GM21526 (cell line): ENCODE results near the gene FHDC1.
"Not testable (repeated sequence)": the region's sequence is repeated elsewhere in the genome, so short reads cannot be mapped to it uniquely, and the experiment has no call there.

Experiments
- ATAC-seq: cut with Tn5 transposase; IDR thresholded peaks from one replicate; pipeline ENCODE4 v1.9.1; 2021; ENCODE audit warnings: moderate library complexity; ENCODE audit not compliant: unreplicated experiment, low FRiP score

Gene FHDC1

GRCh38 chr4:152935631-152936445 lies at the start of gene FHDC1:
FHDC1 (plus strand) TSS chr4:152936323; CDS start chr4:152943058, 6,735 bp downstream.
- no peak for ATAC-seq

GRCh38 chr4:152887981-152888380 lies 48.1 kb upstream of the FHDC1 start:
- no peak for ATAC-seq

- ATAC-seq = no peak
Observed at GRCh38 chr4:152892974-152893373, 43.1 kb upstream of the FHDC1 start.

- no peak for ATAC-seq
Observed at GRCh38 chr4:152894673-152895072, 41.5 kb upstream of the FHDC1 start.

GRCh38 chr4:152896811-152897210 lies 39.3 kb upstream of the FHDC1 start:
- no peak for ATAC-seq

GRCh38 chr4:152898133-152898532 lies 38.0 kb upstream of the FHDC1 start:
- ATAC-seq = not testable (repeated sequence)

- ATAC-seq = no peak
Observed at GRCh38 chr4:152898606-152899005, 37.5 kb upstream of the FHDC1 start.

- ATAC-seq = no peak
Observed at GRCh38 chr4:152900395-152900794, 35.7 kb upstream of the FHDC1 start.

- no peak for ATAC-seq
Observed at GRCh38 chr4:152901205-152901604, 34.9 kb upstream of the FHDC1 start.

GRCh38 chr4:152903658-152904057 lies 32.5 kb upstream of the FHDC1 start:
- ATAC-seq = no peak

GRCh38 chr4:152909901-152910300 lies 26.2 kb upstream of the FHDC1 start:
- ATAC-seq = no peak

GRCh38 chr4:152910521-152910920 lies 25.6 kb upstream of the FHDC1 start:
- ATAC-seq = no peak

GRCh38 chr4:152917543-152918395 lies 18.4 kb upstream of the FHDC1 start:
- ATAC-seq = no peak

GRCh38 chr4:152919826-152920225 lies 16.3 kb upstream of the FHDC1 start:
- no peak for ATAC-seq

- no peak for ATAC-seq
Observed at GRCh38 chr4:152920768-152921167, 15.4 kb upstream of the FHDC1 start.

- ATAC-seq = no peak
Observed at GRCh38 chr4:152921284-152921683, 14.8 kb upstream of the FHDC1 start.

- no peak for ATAC-seq
Observed at GRCh38 chr4:152925851-152926250, 10.3 kb upstream of the FHDC1 start.

GRCh38 chr4:152926959-152927358 lies 9.2 kb upstream of the FHDC1 start:
- ATAC-seq = no peak

GRCh38 chr4:152927737-152928136 lies 8.4 kb upstream of the FHDC1 start:
- no peak for ATAC-seq

GRCh38 chr4:152928286-152928685 lies 7.8 kb upstream of the FHDC1 start:
- no peak for ATAC-seq

GRCh38 chr4:152929888-152930287 lies 6.2 kb upstream of the FHDC1 start:
- no peak for ATAC-seq

- ATAC-seq = no peak
Observed at GRCh38 chr4:152935143-152935542, 980 bp upstream of the FHDC1 start.
